K562 (cell line): ENCODE results near the gene GXYLT2. TPM values are rescaled to one million over a fixed set of nuclear protein-coding genes. Genes with fewer than 3 reads are reported as not detected.

Experiments
- DLX4 ChIP-seq: fragments of 250-450 bp; sonication (Bioruptor Pico); IDR thresholded peaks from 2 replicates; pipeline ENCODE4 v1.6.1; 2021; ENCODE audit warnings: mild to moderate bottlenecking
- ESRRB ChIP-seq: fragments of 250-450 bp; sonication (Bioruptor Pico); IDR thresholded peaks from 2 replicates; pipeline ENCODE4 v1.5.0; 2020; ENCODE audit warnings: mild to moderate bottlenecking, moderate library complexity, borderline replicate concordance
- EZH2 ChIP-seq: IDR thresholded peaks from 2 replicates; pipeline ENCODE4 v1.6.1; 2012; ENCODE audit warnings: low read depth, mild to moderate bottlenecking, inconsistent platforms, low read length, borderline replicate concordance
- FOXJ2 ChIP-seq: fragments of 200-800 bp; sonication (Bioruptor generic); IDR thresholded peaks from 2 replicates; pipeline ENCODE4 v1.6.1; 2016; ENCODE audit warnings: missing genetic modification characterization, missing compliant biosample characterization
- GTF2E2 ChIP-seq: fragments of 200-800 bp; sonication (Bioruptor generic); IDR thresholded peaks from 2 replicates; pipeline ENCODE4 v1.6.1; 2016; ENCODE audit warnings: missing genetic modification characterization, missing compliant biosample characterization
- HBP1 ChIP-seq: fragments of 450-650 bp; formaldehyde crosslinking; IDR thresholded peaks from 2 replicates; pipeline ENCODE4 v1.4.0; 2022; ENCODE audit warnings: missing genetic modification characterization
- HIVEP1 ChIP-seq: fragments of 250-450 bp; sonication (Bioruptor Pico); IDR thresholded peaks from 2 replicates; pipeline ENCODE4 v1.4.0; 2020; ENCODE audit warnings: mild to moderate bottlenecking
- HMGXB4 ChIP-seq: sonication (generic); formaldehyde crosslinking; IDR thresholded peaks from 2 replicates; pipeline ENCODE4 v1.8.1; 2023; ENCODE audit warnings: mild to moderate bottlenecking, missing genetic modification reagents
- HNRNPL ChIP-seq: fragments of 200-400 bp; formaldehyde crosslinking; IDR thresholded peaks from 2 replicates; pipeline ENCODE4 v1.6.1; 2017; ENCODE audit warnings: low read depth, mild to moderate bottlenecking, low read length
- ID3 ChIP-seq, 2 experiments: fragments of 250-450 bp in 1 of 2; fragments of 450-650 bp in 1 of 2; sonication (Bioruptor Pico) in 1 of 2; IDR thresholded peaks; 2 replicates each; pipeline versions ENCODE4 v1.6.1 to v1.8.0; 2016 to 2021; ENCODE audit warnings: mild to moderate bottlenecking in 2 of 2, moderate library complexity in 2 of 2, missing compliant biosample characterization in 1 of 2, missing genetic modification characterization in 1 of 2
- MBD2 ChIP-seq: sonication (generic); IDR thresholded peaks from 2 replicates; pipeline ENCODE4 v1.6.1; 2016; ENCODE audit warnings: low read depth, borderline replicate concordance
- NFE2L1 ChIP-seq: fragments of 450-650 bp; IDR thresholded peaks from 2 replicates; pipeline ENCODE4 v1.6.1; 2016; ENCODE audit warnings: missing genetic modification characterization, low read depth, mild to moderate bottlenecking, missing compliant biosample characterization, moderate library complexity, borderline replicate concordance
- PHF8 ChIP-seq: fragments of 200-600 bp; sonication (generic); IDR thresholded peaks from 2 replicates; pipeline ENCODE4 v1.6.1; 2012; ENCODE audit warnings: mixed run types, mild to moderate bottlenecking, inconsistent platforms, low read length, moderate library complexity, borderline replicate concordance
- PTRF ChIP-seq: fragments of 450-650 bp; IDR thresholded peaks from 2 replicates; pipeline ENCODE4 v1.6.1; 2016; ENCODE audit warnings: mild to moderate bottlenecking, missing genetic modification characterization, missing compliant biosample characterization
- TFAM ChIP-seq: fragments of 250-450 bp; sonication (Bioruptor Pico); conservative IDR thresholded peaks from 2 replicates; pipeline ENCODE4 v1.5.0; 2021; ENCODE audit warnings: mild to moderate bottlenecking, moderate library complexity
- ZBTB43 ChIP-seq: sonication (generic); formaldehyde crosslinking; IDR thresholded peaks from 2 replicates; pipeline ENCODE4 v1.8.0; 2023; ENCODE audit warnings: mild to moderate bottlenecking, missing genetic modification reagents
- ZNF133 ChIP-seq: fragments of 250-450 bp; sonication (Bioruptor Pico); IDR thresholded peaks from 2 replicates; pipeline ENCODE4 v1.4.0; 2020; ENCODE audit warnings: mild to moderate bottlenecking
- ZNF224 ChIP-seq: sonication (generic); formaldehyde crosslinking; IDR thresholded peaks from 2 replicates; pipeline ENCODE4 v1.8.0; 2022; ENCODE audit warnings: mild to moderate bottlenecking, missing genetic modification reagents
- ZNF395 ChIP-seq: fragments of 200-800 bp; sonication (Bioruptor generic); IDR thresholded peaks from 2 replicates; pipeline ENCODE4 v1.6.1; 2017; ENCODE audit warnings: missing genetic modification characterization, missing compliant biosample characterization
- ZNF41 ChIP-seq: fragments of 250-450 bp; sonication (Bioruptor Pico); conservative IDR thresholded peaks from 2 replicates; pipeline ENCODE4 v1.4.0; 2020; ENCODE audit warnings: mild to moderate bottlenecking
- polyA plus RNA-seq, 8 experiments: library from polyadenylated mRNA; depleted of rRNA in 4 of 8; stranded (reverse) in 5 of 8; unstranded in 3 of 8; fragments of >200 nt; fragmentation: Nextera tagmentation in 2 of 8; fragmentation: Illumina TruSeq in 1 of 8; extraction: Ambion mirVana in 2 of 8; extraction: Trizol in 1 of 8; gene quantifications; 2 replicates each; pipeline versions ENCODE4 v1.2.1 to v1.2.3, GENCODE V29; 2011 to 2014; ENCODE audit warnings: inconsistent platforms in 1 of 8, missing spikeins in 1 of 8
- total RNA-seq, 7 experiments: library from RNA; depleted of rRNA in 6 of 7; stranded (reverse); fragments of >200 nt in 6 of 7; fragmentation: Illumina TruSeq in 2 of 7; extraction: Trizol in 2 of 7; gene quantifications; 2 replicates each; pipeline versions ENCODE4 v1.2.1 to v1.2.3, GENCODE V29; 2011 to 2021; ENCODE audit warnings: low replicate concordance in 1 of 7

Gene GXYLT2
- total and polyA plus RNA-seq, 9 of the 15 experiments (the other 6 are each of a cell fraction or from before 2014, with no cell fraction given): 0.71 to 6.0 (median 3.3) TPM

- TF ChIP-seq ZBTB43 (CRISPR knock-in tag) (no peak), PHF8 (peak; percentile 86), ZNF133 (CRISPR knock-in tag) (no peak), HMGXB4 (CRISPR knock-in tag) (no peak), DLX4 (CRISPR knock-in tag) (no peak), ZNF224 (no peak), PTRF (tag) (no peak), ZNF395 (CRISPR knock-in tag) (no peak), HBP1 (CRISPR knock-in tag) (no peak), TFAM (CRISPR knock-in tag) (no peak), EZH2 (no peak), GTF2E2 (tag) (peak; percentile 40; the same call in 1 of the 2 replicates), MBD2 (no peak), ZNF41 (CRISPR knock-in tag) (no peak), HIVEP1 (no peak), FOXJ2 (tag) (no peak), ESRRB (CRISPR knock-in tag) (no peak), ID3 (CRISPR knock-in tag; IDR thresholded peaks at IDR 0.05) (no peak), ID3 (tag; IDR thresholded peaks at IDR 0.05) (no peak), HNRNPL (no peak), NFE2L1 (no peak)
Observed at GRCh38 chr3:72996473-72997333, 108.9 kb downstream of the GXYLT2 start, which contains the start of gene PPP4R2 (continued).
